H9 (cell line): Measurements from ENCODE around the gene VAV2. TPM values are rescaled to one million over a fixed set of nuclear protein-coding genes. Genes with fewer than 3 reads are reported as not detected.

ENCODE experiments used
- DNase-seq: peaks from one replicate; pipeline ENCODE4 v3.0.0-alpha.2; 2017
- H2AFZ ChIP-seq: one replicate; pipeline ENCODE4 v1.6.1; 2013; ENCODE audit warnings: mild to moderate bottlenecking, low read length, control low read depth, moderate library complexity
- H2AK5ac ChIP-seq: 2 replicates; pipeline ENCODE4 v1.6.1; 2013; ENCODE audit warnings: low read length, control low read depth, mixed read lengths; ENCODE audit not compliant: insufficient read length
- H2BK120ac ChIP-seq: one replicate; pipeline ENCODE4 v1.6.1; 2013; ENCODE audit warnings: low read depth, mild to moderate bottlenecking, low read length, control low read depth, inconsistent platforms; ENCODE audit not compliant: poor library complexity, severe bottlenecking
- H2BK12ac ChIP-seq: 2 replicates; pipeline ENCODE4 v1.6.1; 2013; ENCODE audit warnings: low read length, control low read depth, mixed read lengths, low read depth; ENCODE audit not compliant: insufficient read length
- H2BK15ac ChIP-seq: 2 replicates; pipeline ENCODE4 v1.6.1; 2013; ENCODE audit warnings: low read depth, low read length, control low read depth
- H2BK20ac ChIP-seq: one replicate; pipeline ENCODE4 v1.6.1; 2013; ENCODE audit warnings: low read depth, mild to moderate bottlenecking, low read length, control low read depth, inconsistent platforms; ENCODE audit not compliant: poor library complexity, severe bottlenecking
- H2BK5ac ChIP-seq: 2 replicates; pipeline ENCODE4 v1.6.1; 2013; ENCODE audit warnings: low read length, control low read depth, mixed read lengths; ENCODE audit not compliant: insufficient read length
- H3K14ac ChIP-seq: 2 replicates; pipeline ENCODE4 v1.6.1; 2013; ENCODE audit warnings: low read length, control low read depth; ENCODE audit not compliant: insufficient read depth
- H3K18ac ChIP-seq: 2 replicates; pipeline ENCODE4 v1.6.1; 2013; ENCODE audit warnings: low read depth, mild to moderate bottlenecking, mixed read lengths, low read length, control low read depth; ENCODE audit not compliant: insufficient read length
- H3K23ac ChIP-seq: 2 replicates; pipeline ENCODE4 v1.6.1; 2013; ENCODE audit warnings: low read length, control low read depth, mixed read lengths, low read depth; ENCODE audit not compliant: insufficient read length
- H3K23me2 ChIP-seq: 2 replicates; pipeline ENCODE4 v1.6.1; 2013; ENCODE audit warnings: low read depth, mild to moderate bottlenecking, mixed read lengths, low read length, control low read depth; ENCODE audit not compliant: insufficient read length, poor library complexity, severe bottlenecking
- H3K27ac ChIP-seq: 2 replicates; pipeline ENCODE4 v1.5.1; 2013; ENCODE audit warnings: low read length, control low read depth, mixed read lengths, low read depth; ENCODE audit not compliant: insufficient read length
- H3K27me3 ChIP-seq: 2 replicates; pipeline ENCODE4 v1.6.1; 2013; ENCODE audit warnings: low read length, control low read depth, inconsistent platforms; ENCODE audit not compliant: insufficient read depth
- H3K4ac ChIP-seq: 2 replicates; pipeline ENCODE4 v1.6.1; 2013; ENCODE audit warnings: low read depth, mild to moderate bottlenecking, control low read depth, inconsistent platforms, low read length, moderate library complexity
- H3K4me1 ChIP-seq: 2 replicates; pipeline ENCODE4 v1.6.1; 2013; ENCODE audit warnings: low read length, control low read depth, inconsistent platforms; ENCODE audit not compliant: insufficient read depth
- H3K4me2 ChIP-seq: 2 replicates; pipeline ENCODE4 v1.6.1; 2013; ENCODE audit warnings: low read length, control low read depth, mixed read lengths; ENCODE audit not compliant: insufficient read length, insufficient read depth
- H3K56ac ChIP-seq: 2 replicates; pipeline ENCODE4 v1.6.1; 2013; ENCODE audit warnings: low read depth, mild to moderate bottlenecking, mixed read lengths, low read length, control low read depth; ENCODE audit not compliant: insufficient read length
- H3K79me1 ChIP-seq: 2 replicates; pipeline ENCODE4 v1.6.1; 2013; ENCODE audit warnings: low read depth, mild to moderate bottlenecking, moderate library complexity, low read length, control low read depth, inconsistent platforms; ENCODE audit not compliant: insufficient read depth, poor library complexity, severe bottlenecking
- H3K79me2 ChIP-seq: 2 replicates; pipeline ENCODE4 v1.6.1; 2013; ENCODE audit warnings: low read length, control low read depth, inconsistent platforms; ENCODE audit not compliant: insufficient read depth
- H3K9ac ChIP-seq: 2 replicates; pipeline ENCODE4 v1.6.1; 2013; ENCODE audit warnings: low read length, control low read depth, mixed read lengths; ENCODE audit not compliant: insufficient read length; ENCODE audit errors: extremely low read depth
- H3K9me3 ChIP-seq: one replicate; pipeline ENCODE4 v1.6.1; 2013; ENCODE audit warnings: low read depth, low read length, inconsistent platforms; ENCODE audit not compliant: control insufficient read depth
- H3T11ph ChIP-seq: one replicate; pipeline ENCODE4 v1.6.1; 2013; ENCODE audit warnings: mild to moderate bottlenecking, low read length, control low read depth, inconsistent platforms
- H4K20me1 ChIP-seq: one replicate; pipeline ENCODE4 v1.6.1; 2013; ENCODE audit not compliant: control insufficient read depth, insufficient read length, insufficient read depth
- H4K5ac ChIP-seq: 2 replicates; pipeline ENCODE4 v1.6.1; 2013; ENCODE audit warnings: low read depth, mild to moderate bottlenecking, mixed read lengths, low read length, control low read depth; ENCODE audit not compliant: insufficient read length
- H4K8ac ChIP-seq: replicated peaks from 2 replicates; pipeline ENCODE4 v1.6.1; 2013; ENCODE audit warnings: low read length, control low read depth, mixed read lengths, low read depth; ENCODE audit not compliant: insufficient read length
- H4K91ac ChIP-seq: 2 replicates; pipeline ENCODE4 v1.6.1; 2013; ENCODE audit warnings: low read depth, mild to moderate bottlenecking, moderate library complexity, mixed read lengths, low read length, control low read depth; ENCODE audit not compliant: insufficient read length
- H3K27ac Mint-ChIP-seq, 3 experiments: 2 replicates in 2 of 3; 3 replicates in 1 of 3; pipeline ENCODE4 v1.8.0; 2020 to 2021; ENCODE audit warnings: mixed read lengths in 3 of 3, mild to moderate bottlenecking in 1 of 3, moderate library complexity in 1 of 3
- H3K27me3 Mint-ChIP-seq: 2 replicates; pipeline ENCODE4 v1.8.0; 2021; ENCODE audit warnings: low read depth, mild to moderate bottlenecking, moderate library complexity, mixed read lengths
- H3K36me3 Mint-ChIP-seq, 3 experiments: 2 replicates in 2 of 3; 3 replicates in 1 of 3; pipeline ENCODE4 v1.8.0; 2020 to 2021; ENCODE audit warnings: low read depth in 3 of 3, mixed read lengths in 3 of 3; ENCODE audit not compliant: insufficient read depth in 1 of 3
- H3K4me1 Mint-ChIP-seq, 2 experiments: 2 replicates each; pipeline ENCODE4 v1.8.0; 2020; ENCODE audit warnings: mixed read lengths in 2 of 2
- H3K4me3 Mint-ChIP-seq, 2 experiments: 2 replicates in 1 of 2; 3 replicates in 1 of 2; pipeline ENCODE4 v1.8.0; 2020 to 2021; ENCODE audit warnings: mild to moderate bottlenecking in 2 of 2, mixed read lengths in 2 of 2, moderate library complexity in 1 of 2
- H3K9me3 Mint-ChIP-seq, 2 experiments: 2 replicates in 1 of 2; 3 replicates in 1 of 2; pipeline ENCODE4 v1.8.0; 2020; ENCODE audit warnings: mild to moderate bottlenecking in 2 of 2, mixed read lengths in 2 of 2, moderate library complexity in 1 of 2
- CTCF ChIP-seq: fragments of 200-600 bp; sonication (generic); conservative IDR thresholded peaks from 3 replicates; pipeline ENCODE4 v1.8.0; 2021; ENCODE audit warnings: antibody characterized with exemption, mild to moderate bottlenecking
- WGBS: extraction: QIAGEN DNeasy Blood & Tissue Kit; methylation state at CpG from one replicate; pipeline ENCODE4 v1.1.7; 2013; ENCODE audit warnings: missing lambda C conversion rate, low lambda C conversion rate, mixed read lengths; ENCODE audit not compliant: insufficient read length; ENCODE audit errors: extremely low coverage; 5-methylcytosine and 5-hydroxymethylcytosine counted together
- total RNA-seq: library from RNA; stranded (reverse); gene quantifications from 2 replicates; pipeline ENCODE4 v1.2.1, GENCODE V29; 2021

Gene VAV2
- total RNA-seq, 1 experiment from 2014 or later: 58.7 TPM

DNA sequence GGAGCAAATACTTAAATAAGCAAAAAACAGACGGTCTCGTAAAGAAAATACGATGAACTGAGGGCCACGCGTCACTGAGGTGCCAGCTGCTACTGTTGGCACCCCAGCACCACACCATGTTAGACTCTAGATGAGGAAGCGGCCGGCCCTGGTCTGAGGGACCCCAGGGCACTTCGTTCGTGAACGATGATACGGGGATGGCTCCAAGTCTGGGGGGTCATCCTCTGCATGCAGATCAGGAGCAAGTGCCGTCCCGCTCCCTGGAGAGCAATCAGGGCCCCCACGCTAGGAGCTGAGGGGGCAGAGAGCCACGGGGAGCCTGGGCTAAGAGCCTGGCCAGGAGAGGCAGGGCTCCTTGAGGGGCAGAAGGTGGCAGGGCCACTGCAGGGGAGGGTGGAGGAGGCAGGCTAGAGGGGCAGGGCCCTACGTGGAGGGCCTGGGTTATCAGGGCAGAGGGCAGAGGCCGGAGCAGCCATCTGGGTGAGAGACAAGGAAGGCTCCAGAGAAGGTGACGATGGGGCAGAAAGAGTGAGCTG, 278.1 kb downstream of the VAV2 start:
- Histone ChIP-seq H3K9me3 (no peaks in the 10 kb centered on the region), H2BK15ac (no peak overlapping the region), H3K18ac (no peak overlapping the region), H3K4me2 (no peak overlapping the region), H4K20me1 (no peaks in the 10 kb centered on the region), H2BK120ac (no peak overlapping the region), H3T11ph (no peak overlapping the region), H3K79me1 (no peaks in the 10 kb centered on the region), H3K23me2 (peaks cover 2% of the 10 kb centered on the region), H2AK5ac (no peak overlapping the region), H3K4me1 (no peaks in the 10 kb centered on the region), H3K27me3 (no peaks in the 10 kb centered on the region), H3K14ac (no peak overlapping the region; the same call in 1 of the 2 replicates), H4K91ac (no peak overlapping the region), H2BK20ac (no peak overlapping the region), H3K4ac (no peak overlapping the region), H3K79me2 (no peaks in the 10 kb centered on the region), H3K56ac (no peak overlapping the region), H2AFZ (no peak overlapping the region), H3K27ac (no peak overlapping the region), H2BK5ac (no peak overlapping the region), H2BK12ac (no peak overlapping the region), H3K23ac (no peak overlapping the region), H4K5ac (no peak overlapping the region), H3K9ac (no peak overlapping the region), H4K8ac (no peak overlapping the region)
- H3K4me1 Mint-ChIP-seq: peaks cover 12 to 22% of the 10 kb centered on the region in 2 experiments
- no peak overlapping the region for H3K4me3 Mint-ChIP-seq
- WGBS: no CpG with 5 or more reads among the region's 18 CpGs
- peak overlapping the region in 1 of 3 experiments; percentile 89; a peak in 2 of 7 replicates for H3K27ac Mint-ChIP-seq
- no peak for TF ChIP-seq CTCF
- no peaks in the 10 kb centered on the region for H3K36me3 Mint-ChIP-seq
- no peaks in the 10 kb centered on the region; the same call in 1 of the 2 replicates for H3K27me3 Mint-ChIP-seq
- H3K9me3 Mint-ChIP-seq: no peaks in the 10 kb centered on the region
- DNase-seq: no peak
